H1 (cell line): Measurements from ENCODE around the gene IRF4.

ENCODE experiments used
- GABPA ChIP-seq: IDR thresholded peaks from 2 replicates; pipeline ENCODE4 v1.6.1; 2011; ENCODE audit warnings: mild to moderate bottlenecking, low read length, moderate library complexity, borderline replicate concordance; ENCODE audit not compliant: insufficient read depth
- MAFK ChIP-seq: IDR thresholded peaks from 2 replicates; pipeline ENCODE4 v1.6.1; 2012; ENCODE audit warnings: low read depth, mild to moderate bottlenecking, improper control_type of control experiment, low read length
- POLR2A ChIP-seq, 2 experiments: IDR thresholded peaks; 1 replicate in 1 of 2; 2 replicates in 1 of 2; pipeline ENCODE4 v1.6.1; 2011; ENCODE audit warnings: low read depth in 2 of 2, low read length in 2 of 2, mild to moderate bottlenecking in 2 of 2; ENCODE audit errors: control extremely low read depth in 1 of 2

DNA sequence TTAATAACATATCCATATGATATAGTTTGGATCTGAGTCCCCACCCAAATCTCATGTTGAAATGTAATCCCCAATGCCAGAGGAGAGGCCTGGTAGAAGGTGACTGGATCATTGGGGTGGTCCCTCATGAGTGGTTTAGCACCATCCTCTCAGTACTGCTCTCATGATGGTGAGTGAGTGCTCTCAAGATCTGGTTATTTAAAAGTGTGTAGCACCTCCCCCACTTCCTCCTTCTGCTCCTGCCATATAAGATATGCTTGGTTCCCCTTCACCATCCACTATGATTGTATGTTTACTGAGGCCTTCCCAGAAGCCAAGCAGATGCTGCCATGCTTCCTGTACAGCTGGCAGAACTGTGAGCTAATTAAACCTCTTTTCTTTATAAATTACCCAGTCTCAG lies 22.9 kb downstream of the IRF4 start:
- TF ChIP-seq MAFK (no peak), POLR2A (IDR thresholded peaks at IDR 0.05; ENCODE audit: control extremely low read depth in 1 of 2, low read depth in 2 of 2, low read length in 2 of 2) (no peak), GABPA (no peak)
